NCI-H2107 treated with DMSO at 0.1 percent for 48 hours (cell line): Measurements from ENCODE around the gene KMT2C.
"Not testable (repeated sequence)": the region's sequence is repeated elsewhere in the genome, so short reads cannot be mapped to it uniquely, and the experiment has no call there.

ENCODE experiments used
- DNase-seq: peaks from one replicate; lab custom pipeline; 2025; ENCODE audit not compliant: unreplicated experiment; lab: John Stamatoyannopoulos, UW

Gene KMT2C

GRCh38 chr7:152406030-152406429 lies 29.8 kb downstream of the KMT2C start:
- not testable (repeated sequence) for DNase-seq

- DNase-seq: no peak
These were observed 32.1 kb downstream of the KMT2C start for GRCh38 chr7:152403726-152404125.

GRCh38 chr7:152402384-152403250 lies 33.2 kb downstream of the KMT2C start:
- DNase-seq: no peak

- no peak for DNase-seq
These were observed 36.5 kb downstream of the KMT2C start for GRCh38 chr7:152399344-152399743.

GRCh38 chr7:152395112-152395511 lies 40.7 kb downstream of the KMT2C start:
- DNase-seq: no peak

- not testable (repeated sequence) for DNase-seq
These were observed 41.6 kb downstream of the KMT2C start for GRCh38 chr7:152394214-152394613.

- DNase-seq: no peak
These were observed 43.5 kb downstream of the KMT2C start for GRCh38 chr7:152392254-152392653.

- DNase-seq: not testable (repeated sequence)
These were observed 49.6 kb downstream of the KMT2C start for GRCh38 chr7:152386136-152386764.

- not testable (repeated sequence) for DNase-seq
These were observed 51.3 kb downstream of the KMT2C start for GRCh38 chr7:152384235-152385200.

GRCh38 chr7:152383341-152384234 lies 52.2 kb downstream of the KMT2C start:
- DNase-seq: no peak

- no peak for DNase-seq
These were observed 53.6 kb downstream of the KMT2C start for GRCh38 chr7:152382244-152382643.

- not testable (repeated sequence) for DNase-seq
These were observed 54.7 kb downstream of the KMT2C start for GRCh38 chr7:152380931-152381578.

- DNase-seq: not testable (repeated sequence)
These were observed 57.3 kb downstream of the KMT2C start for GRCh38 chr7:152378497-152378896.

GRCh38 chr7:152376716-152377484 lies 58.9 kb downstream of the KMT2C start:
- not testable (repeated sequence) for DNase-seq

GRCh38 chr7:152370297-152370696 lies 65.5 kb downstream of the KMT2C start:
- DNase-seq: no peak

- DNase-seq: no peak
These were observed 66.3 kb downstream of the KMT2C start for GRCh38 chr7:152369518-152369917.

GRCh38 chr7:152367170-152367569 lies 68.6 kb downstream of the KMT2C start:
- DNase-seq: no peak

- no peak for DNase-seq
These were observed 69.1 kb downstream of the KMT2C start for GRCh38 chr7:152366662-152367061.
